GM19023 (cell line): ENCODE measurements around the gene ACSF3.
"Not testable (repeated sequence)": the region's sequence is repeated elsewhere in the genome, so short reads cannot be mapped to it uniquely, and the experiment has no call there.

Experiments
- ATAC-seq: cut with Tn5 transposase; IDR thresholded peaks from one replicate; pipeline ENCODE4 v1.9.1; 2021; ENCODE audit warnings: mild to moderate bottlenecking, moderate library complexity; ENCODE audit not compliant: unreplicated experiment

The ACSF3 gene

DNA sequence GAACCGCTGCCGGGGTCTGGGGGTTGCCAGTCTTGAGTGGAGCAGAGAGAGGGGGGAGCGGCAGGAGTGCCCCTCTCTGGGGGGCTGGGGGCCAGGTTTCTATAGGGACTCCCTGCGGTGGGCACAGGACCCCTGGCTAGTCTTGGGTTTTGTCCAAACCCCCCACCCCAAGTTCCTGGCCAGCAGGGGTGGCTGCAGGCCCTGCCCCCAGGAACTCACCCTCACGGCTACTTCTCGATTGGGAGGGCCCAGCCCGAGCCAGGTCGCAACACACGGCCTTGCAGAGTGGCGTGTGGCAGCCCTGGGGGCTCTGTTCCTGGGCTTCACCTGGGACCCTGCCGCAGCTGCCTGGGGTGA, 78.5 kb downstream of the ACSF3 start:
- ATAC-seq, result no peak

- ATAC-seq, result no peak
Measured at GRCh38 chr16:89172528-89173173, 79.0 kb downstream of the ACSF3 start.

- ATAC-seq, result no peak
Measured at GRCh38 chr16:89173174-89173921, 79.7 kb downstream of the ACSF3 start.

GRCh38 chr16:89174055-89174827, 80.6 kb downstream of the ACSF3 start:
- ATAC-seq, result no peak

GRCh38 chr16:89174877-89175276, 81.2 kb downstream of the ACSF3 start:
- ATAC-seq, result no peak

GRCh38 chr16:89175280-89176146, 81.9 kb downstream of the ACSF3 start:
- no peak for ATAC-seq

GRCh38 chr16:89176147-89176690, 82.6 kb downstream of the ACSF3 start:
- ATAC-seq, result no peak

GRCh38 chr16:89176717-89177116, 83.1 kb downstream of the ACSF3 start:
- no peak for ATAC-seq

DNA sequence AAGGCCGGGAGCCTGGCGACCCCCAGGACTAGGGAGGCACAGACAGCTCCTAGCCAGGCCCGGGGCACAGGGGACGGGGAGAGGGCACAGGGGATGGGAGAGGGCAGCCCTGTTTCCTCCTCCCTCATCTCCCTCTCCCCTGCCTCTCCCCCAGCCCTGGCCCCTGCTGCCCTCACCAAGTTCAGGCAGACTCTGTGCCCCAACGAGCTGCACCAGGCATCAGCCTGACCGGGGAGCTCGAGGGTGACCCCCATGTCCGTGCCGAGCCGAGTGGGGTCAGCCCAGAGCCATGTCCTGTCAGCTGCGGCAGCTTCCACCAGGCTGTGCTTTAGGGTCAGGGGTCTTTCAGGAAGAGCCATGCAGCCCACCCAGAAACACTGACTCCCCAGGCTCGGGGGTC, 83.8 kb downstream of the ACSF3 start:
- ATAC-seq, result no peak

DNA sequence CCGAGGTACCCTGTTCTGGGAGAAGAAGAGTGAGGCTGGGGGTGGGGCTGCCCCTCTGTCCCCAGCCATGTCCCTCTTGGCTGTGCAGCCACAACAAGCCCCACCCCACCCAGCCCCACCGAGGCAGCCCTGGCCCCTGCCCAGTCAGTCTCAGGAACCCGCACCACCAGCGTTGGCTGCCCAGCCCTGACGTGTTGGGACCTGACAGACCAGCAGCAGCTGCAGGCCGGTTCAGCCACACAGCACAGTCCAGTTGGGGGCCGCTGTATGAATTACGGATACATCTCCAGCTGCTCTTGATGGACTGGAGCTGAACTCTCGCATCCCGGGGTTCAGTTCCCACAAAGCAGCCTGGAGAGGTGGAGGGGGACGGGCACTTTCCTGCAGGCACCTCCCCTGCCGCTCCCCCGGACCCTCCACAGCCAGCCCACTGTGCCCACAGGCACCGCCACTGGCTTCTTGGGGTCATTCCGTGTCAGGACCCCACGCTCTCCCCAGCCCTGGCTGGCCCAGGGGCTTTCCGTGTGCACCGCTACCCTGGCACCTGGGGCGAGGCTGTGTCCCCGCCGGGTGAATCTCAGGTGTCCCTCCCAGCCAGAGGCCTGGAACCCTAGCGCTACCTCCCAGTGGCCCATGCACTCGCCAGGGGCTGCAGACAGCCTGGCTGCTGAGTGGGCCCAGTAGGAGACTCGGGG, 84.9 kb downstream of the ACSF3 start:
- no peak for ATAC-seq

GRCh38 chr16:89179148-89179484, 85.5 kb downstream of the ACSF3 start:
- no peak for ATAC-seq

GRCh38 chr16:89179656-89180315, 86.1 kb downstream of the ACSF3 start:
- no peak for ATAC-seq

DNA sequence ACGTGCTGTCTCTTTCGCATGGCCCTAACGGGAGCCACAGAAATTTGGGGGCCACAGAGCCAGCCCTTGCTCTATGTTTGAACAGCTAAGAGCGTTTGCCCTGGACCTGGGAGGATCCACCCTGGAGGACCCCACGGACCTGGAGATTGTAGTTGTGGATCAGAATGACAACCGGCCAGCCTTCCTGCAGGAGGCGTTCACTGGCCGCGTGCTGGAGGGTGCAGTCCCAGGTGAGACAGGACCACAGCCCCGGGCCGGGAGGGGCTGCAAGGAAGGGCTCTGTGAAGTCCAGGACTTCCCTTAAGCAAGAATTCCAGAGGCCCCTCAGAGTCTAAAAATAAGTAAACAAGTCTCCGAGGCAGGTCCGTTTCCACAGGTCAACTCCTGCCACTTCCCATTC, 89.8 kb downstream of the ACSF3 start:
- ATAC-seq, result no peak

GRCh38 chr16:89183975-89184676, 90.5 kb downstream of the ACSF3 start:
- ATAC-seq, result no peak

GRCh38 chr16:89184677-89184932, 91.0 kb downstream of the ACSF3 start:
- no peak for ATAC-seq

DNA sequence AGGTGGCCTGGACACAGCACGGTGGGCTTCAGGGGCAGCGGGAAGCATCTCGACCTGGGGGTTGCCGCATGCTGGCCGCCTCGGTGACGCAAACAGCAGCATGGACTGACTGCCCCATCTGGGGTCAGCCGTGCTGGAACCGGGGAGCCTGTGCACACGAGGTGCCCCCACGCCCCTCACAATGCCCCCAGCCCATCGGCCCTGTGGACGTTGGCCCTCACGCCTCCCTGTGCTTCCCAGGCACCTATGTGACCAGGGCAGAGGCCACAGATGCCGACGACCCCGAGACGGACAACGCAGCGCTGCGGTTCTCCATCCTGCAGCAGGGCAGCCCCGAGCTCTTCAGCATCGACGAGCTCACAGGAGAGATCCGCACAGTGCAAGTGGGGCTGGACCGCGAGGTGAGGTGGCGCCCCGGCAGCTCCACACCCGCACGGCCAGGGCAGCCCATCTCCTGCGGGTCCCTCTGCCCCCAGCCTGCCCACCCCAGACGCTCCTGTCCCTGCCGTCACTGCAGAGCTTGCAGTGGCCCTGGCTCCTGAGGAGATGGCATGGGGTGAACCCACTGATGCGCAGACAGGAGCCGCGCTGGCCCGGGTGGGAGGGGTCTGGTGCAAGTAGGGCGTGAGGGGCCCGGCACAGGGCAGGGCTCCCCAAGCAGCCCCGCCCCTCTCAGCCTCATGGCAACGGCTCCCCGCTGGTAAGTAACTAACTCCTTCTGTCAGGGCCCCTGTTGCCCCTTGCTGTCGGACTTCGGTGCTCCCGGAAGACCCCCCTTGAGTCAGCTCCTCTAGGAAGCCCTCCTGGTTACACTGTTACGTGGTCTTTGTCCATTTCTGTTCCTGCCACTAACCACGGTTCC, 91.5 kb downstream of the ACSF3 start:
- no peak for ATAC-seq

DNA sequence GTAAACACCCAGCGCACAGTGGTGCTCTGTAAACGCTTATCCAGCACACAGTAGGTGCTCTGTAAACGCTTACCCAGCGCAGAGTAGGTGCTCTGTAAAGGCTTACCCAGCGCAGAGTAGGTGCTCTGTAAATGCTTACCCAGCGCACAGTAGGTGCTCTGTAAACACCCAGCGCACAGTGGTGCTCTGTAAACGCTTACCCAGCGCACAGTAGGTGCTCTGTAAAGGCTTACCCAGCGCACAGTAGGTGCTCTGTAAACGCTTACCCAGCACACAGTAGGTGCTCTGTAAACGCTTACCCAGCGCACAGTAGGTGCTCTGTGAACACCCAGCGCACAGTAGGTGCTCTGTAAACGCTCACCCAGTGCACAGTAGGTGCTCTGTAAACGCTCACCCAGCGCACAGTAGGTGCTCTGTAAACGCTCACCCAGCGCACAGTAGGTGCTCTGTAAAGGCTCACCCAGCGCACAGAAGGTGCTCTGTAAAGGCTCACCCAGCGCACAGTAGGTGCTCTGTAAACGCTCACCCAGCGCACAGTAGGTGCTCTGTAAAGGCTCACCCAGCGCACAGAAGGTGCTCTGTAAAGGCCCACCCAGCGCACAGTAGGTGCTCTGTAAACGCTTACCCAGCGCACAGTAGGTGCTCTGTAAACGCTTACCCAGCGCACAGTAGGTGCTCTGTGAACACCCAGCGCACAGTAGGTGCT, 92.4 kb downstream of the ACSF3 start:
- not testable (repeated sequence) for ATAC-seq

- not testable (repeated sequence) for ATAC-seq
Measured at GRCh38 chr16:89186593-89187031, 93.0 kb downstream of the ACSF3 start.
